A673 (cell line): ENCODE results near the gene HOXA5. TPM values are rescaled to one million over a fixed set of nuclear protein-coding genes. Genes with fewer than 3 reads are reported as not detected.

Experiments
- BruUV-seq: library from RNA; stranded (reverse); fragments of 400-500 nt; replicated peaks from 2 replicates; lab custom pipeline; 2021; lab: Mats Ljungman, UMichigan
- CTCF ChIA-PET: fragments of 300-600 bp; sonication (Branson Sonifier 250); formaldehyde crosslinking; loops from one replicate; lab custom pipeline; 2022; ENCODE audit warnings: antibody characterized with exemption; lab: Charles Lee
- POLR2A ChIA-PET: fragments of 300-600 bp; sonication (Branson Sonifier 250); formaldehyde crosslinking; loops from one replicate; lab custom pipeline; 2022; ENCODE audit warnings: antibody characterized with exemption; ENCODE audit not compliant: low non-redundant PET; lab: Charles Lee
- DNase-seq: peaks from one replicate; pipeline ENCODE4 v3.0.0-alpha.2; 2015; ENCODE audit warnings: low spot score
- H3K27ac ChIP-seq: fragments of 200-600 bp; sonication (generic); 2 replicates; pipeline ENCODE4 v1.5.1; 2016; ENCODE audit warnings: mixed run types, low read depth, mild to moderate bottlenecking, mixed read lengths, antibody characterized with exemption, low read length; ENCODE audit not compliant: poor library complexity, severe bottlenecking
- H3K27me3 ChIP-seq: fragments of 200-600 bp; sonication (generic); replicated peaks from 2 replicates; pipeline ENCODE4 v1.6.1; 2017; ENCODE audit warnings: mixed run types, low read depth, mild to moderate bottlenecking, mixed read lengths, antibody characterized with exemption, low read length; ENCODE audit not compliant: insufficient read depth, poor library complexity
- H3K36me3 ChIP-seq: fragments of 200-600 bp; sonication (generic); 2 replicates; pipeline ENCODE4 v1.6.1; 2016; ENCODE audit warnings: mixed run types, mild to moderate bottlenecking, mixed read lengths, antibody characterized with exemption, low read length; ENCODE audit not compliant: insufficient read depth, poor library complexity, severe bottlenecking
- H3K4me1 ChIP-seq: fragments of 200-600 bp; sonication (generic); 2 replicates; pipeline ENCODE4 v1.6.1; 2017; ENCODE audit warnings: mixed run types, mild to moderate bottlenecking, mixed read lengths, antibody characterized with exemption, low read length; ENCODE audit not compliant: insufficient read depth, poor library complexity, severe bottlenecking
- H3K4me3 ChIP-seq: fragments of 200-600 bp; sonication (generic); 2 replicates; pipeline ENCODE4 v1.5.1; 2016; ENCODE audit warnings: low read depth, mixed run types, mild to moderate bottlenecking, mixed read lengths, low read length; ENCODE audit not compliant: poor library complexity, severe bottlenecking
- H3K9me3 ChIP-seq: fragments of 200-600 bp; sonication (generic); 2 replicates; pipeline ENCODE4 v1.6.1; 2016; ENCODE audit warnings: mixed run types, low read depth, mild to moderate bottlenecking, mixed read lengths, antibody characterized with exemption, low read length; ENCODE audit not compliant: poor library complexity, severe bottlenecking
- EZH2 ChIP-seq: fragments of 200-600 bp; sonication (generic); IDR thresholded peaks from 2 replicates; pipeline ENCODE4 v1.6.1; 2017; ENCODE audit warnings: borderline replicate concordance, low read depth, mild to moderate bottlenecking, mixed read lengths, antibody characterized with exemption, low read length; ENCODE audit not compliant: poor library complexity, severe bottlenecking
- intact Hi-C: fragments of 100-400 bp; cut with micrococcal nuclease; formaldehyde crosslinking; loops from one replicate; pipeline ENCODE4 v1.10.0; 2022; ENCODE audit not compliant: unreplicated experiment
- total RNA-seq: library from RNA; stranded (reverse); gene quantifications from 2 replicates; pipeline ENCODE4 v1.2.3, GENCODE V29; 2021
- TF ChIP-seq, protein P1 (sequence below): fragments of 300-800, 200-600 bp; sonication (generic); conservative IDR thresholded peaks from 2 replicates; pipeline ENCODE4 v1.5.1; 2017; ENCODE audit warnings: low read depth, mild to moderate bottlenecking, antibody characterized with exemption, low read length, moderate library complexity, mixed read lengths

Gene HOXA5
- total RNA-seq, 1 experiment from 2014 or later: not detected

DNA sequence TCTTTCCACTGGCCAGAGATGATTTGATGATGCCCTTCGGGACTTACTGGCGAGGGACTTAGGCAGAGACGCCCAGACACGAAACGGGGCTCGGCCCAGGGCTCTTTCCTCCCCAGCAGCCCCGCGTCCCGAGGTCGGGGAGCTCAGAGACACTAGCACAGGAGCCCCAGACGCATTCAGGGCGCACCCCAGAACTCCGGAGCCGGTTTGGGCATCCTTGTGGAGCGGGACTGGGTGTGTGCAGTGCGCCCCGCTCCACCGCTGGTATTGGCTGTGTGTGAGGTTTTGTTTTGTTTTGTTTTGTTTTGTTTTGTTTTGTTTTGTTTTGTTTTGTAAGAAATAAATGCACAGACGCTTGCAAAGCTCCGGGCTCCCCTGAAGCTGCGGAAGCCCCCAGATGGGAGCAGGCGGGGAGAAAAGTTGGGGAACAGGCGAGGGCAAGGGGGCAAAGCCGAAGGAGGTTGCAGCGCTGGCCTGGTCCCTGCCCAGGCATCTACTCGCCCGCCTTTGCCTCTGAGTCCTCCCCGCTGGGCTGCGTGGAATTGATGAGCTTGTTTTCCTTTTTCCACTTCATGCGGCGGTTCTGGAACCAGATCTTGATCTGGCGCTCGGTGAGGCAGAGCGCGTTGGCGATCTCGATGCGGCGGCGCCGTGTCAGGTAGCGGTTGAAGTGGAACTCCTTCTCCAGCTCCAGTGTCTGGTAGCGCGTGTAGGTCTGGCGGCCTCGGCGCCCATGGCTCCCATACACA lies 1.9 kb upstream of the HOXA5 start:
- Histone ChIP-seq H3K4me3 (no peak overlapping the region), H3K9me3 (no peaks in the 10 kb centered on the region), H3K4me1 (peaks cover 14% of the 10 kb centered on the region), H3K36me3 (no peaks in the 10 kb centered on the region), H3K27ac (no peak overlapping the region), H3K27me3 (peaks cover 99% of the 10 kb centered on the region)
- BruUV-seq: no TSS peak
- DNase-seq: no peak
- intact Hi-C loops: no loop called here
- TF ChIP-seq, protein P1, sequence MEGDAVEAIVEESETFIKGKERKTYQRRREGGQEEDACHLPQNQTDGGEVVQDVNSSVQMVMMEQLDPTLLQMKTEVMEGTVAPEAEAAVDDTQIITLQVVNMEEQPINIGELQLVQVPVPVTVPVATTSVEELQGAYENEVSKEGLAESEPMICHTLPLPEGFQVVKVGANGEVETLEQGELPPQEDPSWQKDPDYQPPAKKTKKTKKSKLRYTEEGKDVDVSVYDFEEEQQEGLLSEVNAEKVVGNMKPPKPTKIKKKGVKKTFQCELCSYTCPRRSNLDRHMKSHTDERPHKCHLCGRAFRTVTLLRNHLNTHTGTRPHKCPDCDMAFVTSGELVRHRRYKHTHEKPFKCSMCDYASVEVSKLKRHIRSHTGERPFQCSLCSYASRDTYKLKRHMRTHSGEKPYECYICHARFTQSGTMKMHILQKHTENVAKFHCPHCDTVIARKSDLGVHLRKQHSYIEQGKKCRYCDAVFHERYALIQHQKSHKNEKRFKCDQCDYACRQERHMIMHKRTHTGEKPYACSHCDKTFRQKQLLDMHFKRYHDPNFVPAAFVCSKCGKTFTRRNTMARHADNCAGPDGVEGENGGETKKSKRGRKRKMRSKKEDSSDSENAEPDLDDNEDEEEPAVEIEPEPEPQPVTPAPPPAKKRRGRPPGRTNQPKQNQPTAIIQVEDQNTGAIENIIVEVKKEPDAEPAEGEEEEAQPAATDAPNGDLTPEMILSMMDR: no peak
- TF ChIP-seq EZH2: no peak
- POLR2A ChIA-PET: no interaction called here
- CTCF ChIA-PET: no interaction called here

- no peaks in the 10 kb centered on the region for H3K9me3 ChIP-seq
- no TSS peak for BruUV-seq
- no peak for TF ChIP-seq EZH2
- TF ChIP-seq, protein P1: no peak
- ChIA-PET CTCF (interaction anchor here (1.6 kb wide), 1 partner anchor 16 kb away, joined by 5 read pairs; no protein-coding TSS in a partner anchor), POLR2A (no interaction called here)
- H3K36me3 ChIP-seq: no peaks in the 10 kb centered on the region
- no peak overlapping the region for H3K27ac ChIP-seq
- peaks cover 100% of the 10 kb centered on the region for H3K27me3 ChIP-seq
- peaks cover 14% of the 10 kb centered on the region for H3K4me1 ChIP-seq
- no peak for DNase-seq
- no peak overlapping the region for H3K4me3 ChIP-seq
- intact Hi-C loops: loop anchor here (5.0 kb wide), 1 partner anchor 1272 kb away; no protein-coding TSS in a partner anchor
Observed at GRCh38 chr7:27144781-27145164, 1.3 kb upstream of the HOXA5 start.

GRCh38 chr7:27143950-27144780 lies 684 bp upstream of the HOXA5 start:
- intact Hi-C loops: loop anchor here (5.0 kb wide), 1 partner anchor 1272 kb away; no protein-coding TSS in a partner anchor
- H3K27me3 ChIP-seq: peaks cover 100% of the 10 kb centered on the region
- no peak for TF ChIP-seq EZH2
- TF ChIP-seq, protein P1: 0 out of 2 replicates have a peak, but pooled peaks have one; percentile 3
- no peaks in the 10 kb centered on the region for H3K9me3 ChIP-seq
- ChIA-PET CTCF (interaction anchor here (1.6 kb wide), 1 partner anchor 17 kb away, joined by 5 read pairs; no protein-coding TSS in a partner anchor), POLR2A (no interaction called here)
- no peak for DNase-seq
- H3K4me3 ChIP-seq: peak overlapping the region; percentile 30
- no TSS peak for BruUV-seq
- peaks cover 18% of the 10 kb centered on the region for H3K4me1 ChIP-seq
- no peak overlapping the region for H3K27ac ChIP-seq
- no peaks in the 10 kb centered on the region for H3K36me3 ChIP-seq
